GM21526 (cell line): ENCODE data around the gene SIGLEC1.

ENCODE experiments used
- ATAC-seq: cut with Tn5 transposase; IDR thresholded peaks from one replicate; pipeline ENCODE4 v1.9.1; 2021; ENCODE audit warnings: moderate library complexity; ENCODE audit not compliant: unreplicated experiment, low FRiP score

SIGLEC1 gene

GRCh38 chr20:3744806-3745685 lies 32.6 kb upstream of the SIGLEC1 start:
- ATAC-seq: no peak

DNA sequence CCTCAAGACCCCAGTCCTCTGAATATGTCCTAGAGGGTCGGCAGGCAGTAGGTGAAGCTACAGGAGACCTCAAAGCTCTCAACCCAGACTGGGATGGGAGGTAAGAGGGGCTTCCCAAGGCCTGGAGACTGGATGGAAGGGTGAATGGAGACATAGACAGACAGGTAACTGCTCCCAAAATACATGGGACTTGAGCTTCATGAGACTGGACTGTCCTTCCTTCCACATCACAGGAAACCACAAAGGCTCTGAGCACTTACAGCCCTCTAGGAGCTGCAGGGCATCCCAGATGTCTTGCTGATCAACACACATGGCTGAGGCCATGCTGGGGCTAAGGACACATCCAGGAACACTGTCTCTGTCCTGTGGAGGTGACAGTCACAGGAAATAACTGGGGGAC lies 31.6 kb upstream of the SIGLEC1 start:
- no peak for ATAC-seq

DNA sequence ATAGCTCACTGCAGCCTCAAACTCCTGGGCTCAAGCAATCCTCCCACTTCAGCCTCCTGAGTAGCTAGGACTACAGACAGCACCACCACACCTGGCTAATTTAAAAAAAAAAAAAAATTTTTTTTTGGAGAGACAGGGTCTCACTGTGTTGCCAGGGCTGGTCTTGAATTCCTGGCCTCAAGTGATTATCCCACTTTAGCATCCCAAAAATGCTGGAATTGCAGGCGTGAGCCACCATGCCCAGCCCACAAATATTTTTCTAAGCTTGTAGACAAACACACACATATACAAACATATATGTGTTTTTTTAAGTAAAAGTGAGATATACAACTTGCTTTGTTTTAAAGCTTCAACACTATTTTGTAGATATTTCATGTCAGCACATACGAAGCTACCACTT lies 30.9 kb upstream of the SIGLEC1 start:
- no peak for ATAC-seq

GRCh38 chr20:3741836-3742458 lies 29.5 kb upstream of the SIGLEC1 start:
- ATAC-seq: no peak

- no peak for ATAC-seq
Measured at GRCh38 chr20:3740615-3741301, 28.4 kb upstream of the SIGLEC1 start.

DNA sequence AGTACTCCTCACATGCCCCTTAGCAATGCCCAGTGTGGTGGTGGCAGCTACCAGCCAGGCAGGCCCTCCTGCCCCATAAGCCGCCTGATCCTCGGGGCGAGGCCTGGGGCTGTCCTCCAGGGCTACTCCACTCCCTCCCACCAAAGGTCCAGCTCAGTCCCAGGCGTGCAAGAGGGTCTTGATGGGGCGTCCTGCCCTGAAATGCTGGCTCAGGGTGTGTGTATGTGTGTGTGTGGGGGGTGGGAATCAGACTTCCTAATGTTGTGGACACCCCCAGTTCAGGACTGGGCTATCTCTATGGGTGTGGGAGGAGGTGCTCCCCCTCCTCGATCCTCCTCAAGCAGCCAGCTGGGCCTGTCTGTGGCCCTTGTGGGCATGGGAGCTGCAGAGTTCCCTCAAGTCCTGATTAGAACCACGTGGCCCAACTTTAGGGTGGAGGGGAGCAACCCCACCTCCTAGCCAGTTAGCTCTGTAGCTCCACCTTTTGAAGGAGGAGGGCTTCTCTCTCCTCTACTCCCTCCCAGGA lies 27.6 kb upstream of the SIGLEC1 start:
- no peak for ATAC-seq

GRCh38 chr20:3739054-3739925 lies 26.9 kb upstream of the SIGLEC1 start:
- no peak for ATAC-seq

DNA sequence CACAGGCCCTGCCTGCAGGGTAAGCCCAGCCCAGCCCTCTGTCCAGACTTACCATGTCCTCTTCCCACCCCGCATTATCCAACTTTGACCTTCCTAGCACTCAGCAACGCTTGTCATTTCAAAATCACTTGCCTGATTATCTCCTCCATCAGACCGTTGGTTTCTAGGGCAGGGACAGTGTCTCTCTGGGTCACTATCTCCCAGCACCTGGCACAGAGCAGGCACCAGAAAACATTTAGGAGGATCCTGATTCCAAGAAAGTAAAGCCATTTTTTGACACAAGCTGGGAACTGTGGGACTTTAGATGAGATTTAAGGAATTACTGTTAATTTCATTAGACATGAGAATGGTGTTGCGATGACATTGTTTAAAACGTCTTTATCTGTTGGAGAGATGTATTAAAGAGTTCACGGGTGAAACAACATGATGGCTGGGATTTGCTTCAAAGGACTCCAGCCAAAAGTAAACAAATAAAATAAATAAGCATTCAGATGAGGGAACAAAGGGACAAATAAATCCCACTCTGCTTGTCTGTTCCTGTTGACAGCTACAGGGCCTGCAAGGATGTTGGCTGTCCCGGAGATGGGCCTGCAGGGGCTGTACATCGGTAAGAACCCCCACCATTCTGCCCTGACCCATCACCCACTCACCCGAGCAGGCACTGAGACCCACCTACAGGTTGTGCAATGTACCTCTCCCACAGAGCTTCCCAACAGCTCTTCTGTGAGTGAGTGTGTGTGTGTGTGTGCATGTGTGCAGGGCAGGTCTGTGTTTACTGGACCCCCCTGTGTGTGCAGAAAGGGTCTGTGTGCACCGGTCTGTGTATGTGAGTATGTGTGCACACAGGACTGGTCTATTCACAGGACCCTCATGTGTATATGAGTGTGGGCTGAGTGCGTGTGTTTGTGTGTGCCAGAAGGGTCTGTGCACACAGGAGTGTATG lies 26.0 kb upstream of the SIGLEC1 start:
- no peak for ATAC-seq

DNA sequence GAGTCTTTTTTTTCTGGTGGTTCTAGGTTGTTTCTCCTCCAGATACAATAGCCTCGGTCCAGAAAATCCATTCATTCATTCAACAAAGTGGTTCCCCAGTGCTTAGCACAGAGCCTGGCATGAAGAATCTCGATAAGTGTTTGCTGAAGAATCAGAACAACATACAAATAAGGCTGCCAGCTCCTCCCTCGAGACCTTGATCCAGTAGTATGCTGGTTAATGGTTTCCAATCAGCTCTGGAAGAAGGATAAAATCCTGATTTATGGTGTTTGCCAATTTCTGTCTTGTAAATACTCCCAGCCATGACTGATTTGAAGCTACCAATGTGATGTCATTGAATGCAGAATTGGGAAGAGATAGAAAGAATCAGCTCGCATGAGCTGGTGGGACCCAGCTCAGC lies 23.4 kb upstream of the SIGLEC1 start:
- ATAC-seq: no peak

DNA sequence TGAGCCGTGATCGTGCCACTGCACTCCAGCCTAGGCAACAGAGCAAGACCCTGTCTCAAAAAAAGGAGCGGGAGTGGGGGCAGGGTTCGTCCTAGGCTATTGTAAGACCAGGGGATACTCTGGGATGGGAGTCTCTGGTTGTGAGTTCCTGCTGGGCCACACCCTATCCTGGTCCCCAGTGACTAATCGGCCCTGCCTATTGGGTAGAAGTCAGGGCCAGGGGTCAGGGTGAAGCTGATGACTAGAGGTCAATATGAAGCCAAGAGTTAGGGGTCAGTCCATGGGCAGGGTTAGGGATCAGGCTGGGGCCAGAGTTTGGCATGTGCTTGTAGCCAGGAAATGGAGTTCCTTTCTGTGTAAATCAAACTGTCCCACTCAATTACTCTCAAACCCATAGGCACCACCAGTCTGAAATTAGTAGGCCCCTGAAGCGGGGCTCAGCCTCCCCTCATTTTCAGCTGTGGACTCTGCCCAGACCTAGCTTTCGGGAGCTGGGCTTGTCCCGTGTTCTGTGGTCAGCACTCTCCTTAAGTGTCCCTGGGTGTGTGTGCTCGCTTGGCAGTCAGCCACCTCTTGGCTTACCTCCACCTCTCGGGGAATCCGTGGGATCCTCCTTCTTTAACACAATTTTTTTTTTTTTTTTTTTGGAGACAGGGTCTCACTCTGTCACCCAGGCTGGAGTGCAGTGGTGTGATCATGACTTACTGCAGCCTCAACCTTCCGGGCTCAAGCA lies 21.9 kb upstream of the SIGLEC1 start:
- no peak for ATAC-seq

DNA sequence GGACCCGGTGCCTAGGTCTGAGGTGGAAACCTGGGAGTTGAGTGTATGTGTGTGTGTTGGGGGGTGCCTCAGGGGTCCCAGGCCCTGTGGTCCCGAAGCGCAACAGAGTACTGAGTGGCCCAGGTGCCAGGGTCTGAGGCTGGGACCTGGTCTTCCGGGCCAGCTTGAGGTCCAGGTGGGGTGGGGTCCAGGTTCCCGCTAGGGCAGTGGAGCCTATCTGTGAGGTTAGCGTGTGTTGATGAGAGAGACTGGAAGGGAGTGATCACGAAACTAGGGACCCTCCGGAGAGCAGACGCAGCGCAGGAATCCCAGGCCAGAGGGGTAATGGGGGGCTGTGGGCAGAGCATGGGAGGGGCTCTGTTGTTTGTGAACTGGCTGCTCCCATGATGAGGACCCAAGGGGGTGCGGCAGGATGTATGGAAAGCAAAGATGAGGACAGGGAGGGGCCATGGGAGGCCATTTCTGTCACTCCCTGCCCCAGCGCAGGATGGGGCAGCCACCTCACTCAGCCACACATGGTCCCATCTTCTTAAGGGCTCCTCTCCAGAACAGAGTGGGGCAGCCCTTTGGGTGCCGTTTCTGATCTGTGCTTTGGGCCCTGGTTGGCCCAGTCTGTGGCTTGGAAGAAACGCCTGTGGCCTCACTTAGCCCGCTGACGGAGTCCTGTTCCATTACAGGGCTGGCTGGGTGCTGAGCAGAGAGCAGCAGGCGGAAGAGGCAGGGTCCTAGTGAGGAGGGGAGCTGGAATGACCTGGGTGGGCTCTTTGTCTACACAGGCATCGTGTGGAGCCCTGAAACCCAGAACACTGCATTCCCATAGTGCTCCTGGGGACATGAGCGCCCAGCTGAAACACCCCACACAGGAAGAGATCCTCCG lies 21.0 kb upstream of the SIGLEC1 start:
- no peak for ATAC-seq

DNA sequence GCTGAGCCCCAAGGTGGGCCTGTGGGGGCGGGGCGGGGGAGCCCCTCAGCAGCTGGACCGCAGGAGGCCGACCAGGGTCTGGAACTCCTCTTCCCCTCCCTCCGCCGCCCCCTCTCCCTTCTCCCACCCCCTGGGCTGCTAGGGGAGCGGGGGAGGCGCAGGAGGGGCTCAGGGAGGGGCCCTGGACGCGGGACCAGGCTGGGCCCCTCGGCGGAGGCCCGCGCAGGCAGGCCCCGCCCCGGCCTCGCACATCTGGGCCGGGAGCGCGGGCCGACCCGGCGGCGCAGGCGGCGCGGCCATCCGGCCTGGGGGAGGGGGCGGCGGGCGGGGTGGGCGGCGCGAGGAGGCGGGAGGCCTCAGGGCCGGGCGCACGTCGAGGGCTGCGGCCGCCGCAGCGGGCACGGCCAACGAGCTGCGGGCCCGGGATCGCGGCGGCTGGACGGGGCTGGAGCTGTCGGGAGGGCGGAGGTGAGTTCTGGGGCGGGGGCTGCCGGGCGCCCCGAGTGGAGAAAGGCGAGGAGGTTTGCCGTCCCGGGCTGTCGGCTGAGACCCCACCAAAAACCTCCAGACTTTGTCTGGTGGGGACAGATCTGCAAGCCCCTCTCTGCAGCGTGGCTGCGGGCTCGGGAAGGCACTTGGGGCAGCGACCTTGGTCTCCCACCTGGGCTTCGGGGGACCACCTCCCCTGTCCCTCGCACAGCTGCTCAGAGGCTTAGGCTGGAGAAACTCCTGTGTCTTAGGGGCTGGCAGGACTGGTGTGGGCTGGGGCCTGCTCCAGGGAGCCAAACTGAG lies 20.1 kb upstream of the SIGLEC1 start, which contains the start of gene HSPA12B:
TSS of gene HSPA12B (plus strand) at position 359 of the 792 bp plus-strand sequence. CDS start 5,990 bp downstream, outside the sequence.
- no peak for ATAC-seq

DNA sequence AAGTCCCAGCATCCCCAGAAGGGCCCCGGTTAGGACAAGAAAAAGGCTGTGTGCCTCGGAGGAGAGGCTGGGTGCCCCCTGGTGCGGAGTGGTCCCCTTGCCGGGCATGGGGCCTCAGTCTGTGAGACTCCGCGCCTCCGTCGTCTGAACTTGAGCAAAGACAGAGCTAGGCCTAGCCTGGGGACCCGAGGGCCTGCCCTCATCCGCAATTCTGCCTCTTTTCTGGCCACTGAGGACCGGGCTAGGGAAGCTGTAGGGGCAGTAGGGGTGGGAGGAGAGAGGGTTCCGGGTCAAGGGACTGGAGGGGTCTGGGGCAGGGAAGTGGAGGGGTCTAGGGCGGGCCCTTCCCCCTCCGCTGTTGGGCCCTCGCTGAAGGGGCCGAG lies 19.5 kb upstream of the SIGLEC1 start:
- no peak for ATAC-seq

GRCh38 chr20:3730803-3731672 lies 18.6 kb upstream of the SIGLEC1 start:
- ATAC-seq: no peak

GRCh38 chr20:3729811-3730540 lies 17.6 kb upstream of the SIGLEC1 start:
- ATAC-seq: no peak
